ENCODE results near the gene LZTFL1. TPM values are rescaled to one million over a fixed set of nuclear protein-coding genes. Genes with fewer than 3 reads are reported as not detected.

Gene LZTFL1, protein sequence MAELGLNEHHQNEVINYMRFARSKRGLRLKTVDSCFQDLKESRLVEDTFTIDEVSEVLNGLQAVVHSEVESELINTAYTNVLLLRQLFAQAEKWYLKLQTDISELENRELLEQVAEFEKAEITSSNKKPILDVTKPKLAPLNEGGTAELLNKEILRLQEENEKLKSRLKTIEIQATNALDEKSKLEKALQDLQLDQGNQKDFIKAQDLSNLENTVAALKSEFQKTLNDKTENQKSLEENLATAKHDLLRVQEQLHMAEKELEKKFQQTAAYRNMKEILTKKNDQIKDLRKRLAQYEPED
- 32.4 TPM for polyA plus RNA-seq (2013, experiment 1 of 2)
- polyA plus RNA-seq (2013, experiment 2 of 2) = 32.4 TPM

DNA sequence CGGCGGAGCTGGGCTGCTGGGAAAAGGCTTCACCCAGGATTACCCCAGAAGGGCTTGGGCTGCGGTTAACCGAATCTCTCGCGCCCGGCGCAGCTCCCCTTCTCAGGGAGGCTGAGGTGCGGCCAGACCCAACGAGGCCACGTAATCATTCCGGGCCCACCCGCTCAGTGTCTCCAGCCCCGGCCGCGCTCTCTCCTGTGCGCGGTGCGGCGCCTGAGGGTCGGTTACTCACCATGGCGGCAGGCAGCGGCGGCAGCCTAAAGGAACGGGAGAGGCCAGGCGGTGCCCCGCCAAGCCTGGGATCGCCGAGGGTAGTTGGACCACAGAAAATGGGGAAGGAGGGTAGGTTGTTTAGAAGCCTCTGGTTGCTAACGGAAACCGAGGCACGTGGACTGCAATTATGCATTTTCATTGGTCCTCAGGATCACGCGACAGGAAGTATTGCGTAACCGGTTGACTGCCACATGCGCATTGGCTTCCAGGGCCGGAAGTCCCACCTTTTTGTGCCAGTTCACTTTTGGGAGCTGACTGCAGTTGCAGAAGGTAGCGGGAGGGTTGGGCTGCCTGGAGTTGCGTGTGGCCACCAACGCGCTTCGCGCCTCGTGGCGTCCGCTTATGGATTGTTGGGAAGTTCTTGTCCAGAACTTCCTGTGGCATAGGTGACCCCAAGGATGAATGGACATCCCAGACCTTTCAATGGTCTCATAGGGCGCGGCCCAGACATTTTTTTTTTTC is at the start of gene LZTFL1:
Gene LZTFL1 (minus strand): TSS at position 363 of the 735 bp plus-strand sequence. CDS start 128 bp downstream, at position 235.
- H3K4me2 ChIP-seq (ENCODE audit: low read length, poor library complexity, severe bottlenecking) = peak within 1 kb of the TSS; percentile 89
- H2AK5ac ChIP-seq (ENCODE audit: low read length, severe bottlenecking) = no peak within 1 kb of the TSS
- H3K27ac ChIP-seq (ENCODE audit: low read length, poor library complexity, severe bottlenecking) = peak within 1 kb of the TSS; percentile 9
- peak; percentile 98 for DNase-seq
- peaks cover 12 to 13% of the 10 kb centered on the region in 2 experiments for H3K27me3 ChIP-seq (ENCODE audit: control insufficient read depth in 1 of 2, insufficient read depth in 1 of 2, low read length in 2 of 2)
- WGBS = 5% methylated on average over 49 of the region's 49 CpGs
- no peak within 1 kb of the TSS for H2BK5ac ChIP-seq (ENCODE audit: low read depth, low read length, poor library complexity, severe bottlenecking)
- peak within 1 kb of the TSS in 1 of 2 experiments; percentile 56 for H3K14ac ChIP-seq (ENCODE audit: low read length in 2 of 2)
- peak within 1 kb of the TSS; percentile 98 for H2AFZ ChIP-seq (ENCODE audit: low read depth, low read length)
- H3K18ac ChIP-seq (ENCODE audit: low read depth in 1 of 2, low read length in 2 of 2) = peak within 1 kb of the TSS; percentile 58 to 73
- H3K9ac ChIP-seq (ENCODE audit: low read length) = peak within 1 kb of the TSS; percentile 97
- H3K4me3 ChIP-seq (ENCODE audit: insufficient read depth in 1 of 2, low read depth in 1 of 2, low read length in 2 of 2) = peak within 1 kb of the TSS; percentile 92 to 93
- H4K91ac ChIP-seq (ENCODE audit: low read length) = peak within 1 kb of the TSS; percentile 22
- H4K8ac ChIP-seq (ENCODE audit: low read length) = peak within 1 kb of the TSS; percentile 90
- peak within 1 kb of the TSS in 1 of 2 experiments; percentile 46 for H3K23ac ChIP-seq (ENCODE audit: low read length in 2 of 2)
- peaks cover 2% of the 10 kb centered on the region for H3K4me1 ChIP-seq (ENCODE audit: control insufficient read depth, insufficient read depth, low read depth, low read length)
- no peak within 1 kb of the TSS for H2BK15ac ChIP-seq (ENCODE audit: low read depth, poor library complexity, severe bottlenecking)
- H3K4ac ChIP-seq (ENCODE audit: low read depth in 1 of 2, low read length in 2 of 2) = peak within 1 kb of the TSS; percentile 24 to 71
- H3K79me1 ChIP-seq (replicated peaks; ENCODE audit: low read length, poor library complexity, severe bottlenecking) = peaks cover 14% of the 10 kb centered on the region
- H3K36me3 ChIP-seq (ENCODE audit: control insufficient read depth in 1 of 2, insufficient read depth in 2 of 2, low read depth in 1 of 2, low read length in 2 of 2) = peaks cover 0 to 8% of the 10 kb centered on the region in 2 experiments
- H3K9me3 ChIP-seq (ENCODE audit: control insufficient read depth, low read length) = no peaks in the 10 kb centered on the region
- no peak within 1 kb of the TSS for H2BK12ac ChIP-seq (ENCODE audit: low read length in 2 of 2)
- H2BK120ac ChIP-seq (ENCODE audit: low read depth, low read length) = no peak within 1 kb of the TSS

DNA sequence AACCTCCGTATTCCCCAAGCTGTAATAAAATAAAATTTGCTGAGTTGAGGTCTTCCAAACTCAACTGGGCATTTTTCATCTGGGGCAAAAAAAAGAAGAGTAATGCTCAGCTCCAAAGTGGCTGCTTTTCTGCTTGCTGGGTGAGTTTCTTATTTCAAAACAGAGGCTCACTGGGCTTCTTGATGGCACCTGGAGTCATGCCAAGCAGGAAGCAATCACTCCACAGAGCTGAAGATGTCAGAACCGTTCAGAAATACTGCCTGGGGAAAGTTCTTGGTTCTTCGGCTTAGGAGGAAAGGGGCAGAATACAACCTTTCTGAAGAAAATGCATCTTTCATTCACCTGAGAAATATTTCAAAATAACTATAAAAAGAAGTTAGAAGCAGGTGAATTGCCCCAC is 48.5 kb upstream of the LZTFL1 start:
- no peak overlapping the region for H4K91ac ChIP-seq (ENCODE audit: low read length)
- no peak overlapping the region for H2BK5ac ChIP-seq (ENCODE audit: low read depth, low read length, poor library complexity, severe bottlenecking)
- H3K36me3 ChIP-seq (ENCODE audit: control insufficient read depth in 1 of 2, insufficient read depth in 2 of 2, low read depth in 1 of 2, low read length in 2 of 2) = no peaks in the 10 kb centered on the region
- H2BK120ac ChIP-seq (ENCODE audit: low read depth, low read length) = no peak overlapping the region
- 17% methylated on average over 1 of the region's 3 CpGs for WGBS
- H3K4me1 ChIP-seq (ENCODE audit: control insufficient read depth, insufficient read depth, low read depth, low read length) = no peaks in the 10 kb centered on the region
- H3K9me3 ChIP-seq (ENCODE audit: control insufficient read depth, low read length) = no peaks in the 10 kb centered on the region
- no peak overlapping the region for H3K9ac ChIP-seq (ENCODE audit: low read length)
- no peak overlapping the region for H3K27ac ChIP-seq (ENCODE audit: low read length, poor library complexity, severe bottlenecking)
- no peak overlapping the region for H2BK15ac ChIP-seq (ENCODE audit: low read depth, poor library complexity, severe bottlenecking)
- no peak overlapping the region for H3K4me3 ChIP-seq (ENCODE audit: insufficient read depth in 1 of 2, low read depth in 1 of 2, low read length in 2 of 2)
- H3K4me2 ChIP-seq (ENCODE audit: low read length, poor library complexity, severe bottlenecking) = no peak overlapping the region
- no peak overlapping the region for H3K18ac ChIP-seq (ENCODE audit: low read depth in 1 of 2, low read length in 2 of 2)
- no peak overlapping the region for H3K4ac ChIP-seq (ENCODE audit: low read depth in 1 of 2, low read length in 2 of 2)
- H3K27me3 ChIP-seq (ENCODE audit: control insufficient read depth in 1 of 2, insufficient read depth in 1 of 2, low read length in 2 of 2) = peaks cover 2 to 11% of the 10 kb centered on the region in 2 experiments
- H2AK5ac ChIP-seq (ENCODE audit: low read length, severe bottlenecking) = no peak overlapping the region
- no peak overlapping the region for H3K23ac ChIP-seq (ENCODE audit: low read length in 2 of 2)
- no peak overlapping the region for H2AFZ ChIP-seq (ENCODE audit: low read depth, low read length)
- no peaks in the 10 kb centered on the region for H3K79me1 ChIP-seq (replicated peaks; ENCODE audit: low read length, poor library complexity, severe bottlenecking)
- H4K8ac ChIP-seq (ENCODE audit: low read length) = no peak overlapping the region
- H3K14ac ChIP-seq (ENCODE audit: low read length in 2 of 2) = no peak overlapping the region
- no peak for DNase-seq
- H2BK12ac ChIP-seq (ENCODE audit: low read length in 2 of 2) = no peak overlapping the region

DNA sequence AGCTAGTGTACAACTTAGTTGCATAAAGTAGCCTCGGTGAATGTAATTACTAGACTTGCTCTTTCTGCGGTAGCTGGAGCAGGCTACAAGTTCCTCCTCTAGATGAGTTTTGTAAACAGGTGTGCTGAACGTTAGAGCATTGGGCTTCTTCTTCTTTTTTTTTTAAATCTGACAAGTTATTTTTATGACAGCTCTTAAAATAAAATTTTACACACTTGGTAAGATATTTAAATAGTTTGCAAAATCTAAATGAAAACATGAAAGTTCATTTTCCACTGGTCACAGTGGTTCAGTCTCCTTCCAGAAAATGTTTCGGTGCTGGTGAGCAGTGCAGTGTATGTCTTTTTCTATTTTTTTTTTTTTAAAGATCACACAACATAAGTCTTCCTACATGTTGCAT is 47.4 kb upstream of the LZTFL1 start:
- H3K18ac ChIP-seq (ENCODE audit: low read depth in 1 of 2, low read length in 2 of 2) = no peak overlapping the region
- no peak overlapping the region for H3K14ac ChIP-seq (ENCODE audit: low read length in 2 of 2)
- no peak overlapping the region for H3K23ac ChIP-seq (ENCODE audit: low read length in 2 of 2)
- no peak overlapping the region for H3K4me2 ChIP-seq (ENCODE audit: low read length, poor library complexity, severe bottlenecking)
- H2AFZ ChIP-seq (ENCODE audit: low read depth, low read length) = no peak overlapping the region
- H2BK120ac ChIP-seq (ENCODE audit: low read depth, low read length) = no peak overlapping the region
- no peaks in the 10 kb centered on the region for H3K36me3 ChIP-seq (ENCODE audit: control insufficient read depth in 1 of 2, insufficient read depth in 2 of 2, low read depth in 1 of 2, low read length in 2 of 2)
- no peak overlapping the region for H2BK5ac ChIP-seq (ENCODE audit: low read depth, low read length, poor library complexity, severe bottlenecking)
- no peak overlapping the region for H3K27ac ChIP-seq (ENCODE audit: low read length, poor library complexity, severe bottlenecking)
- H3K4me3 ChIP-seq (ENCODE audit: insufficient read depth in 1 of 2, low read depth in 1 of 2, low read length in 2 of 2) = no peak overlapping the region
- no peak overlapping the region for H3K9ac ChIP-seq (ENCODE audit: low read length)
- H4K91ac ChIP-seq (ENCODE audit: low read length) = no peak overlapping the region
- 100% methylated on average over 2 of the region's 4 CpGs for WGBS
- H3K4ac ChIP-seq (ENCODE audit: low read depth in 1 of 2, low read length in 2 of 2) = no peak overlapping the region
- peaks cover 12 to 13% of the 10 kb centered on the region in 2 experiments for H3K27me3 ChIP-seq (ENCODE audit: control insufficient read depth in 1 of 2, insufficient read depth in 1 of 2, low read length in 2 of 2)
- no peak overlapping the region for H2BK12ac ChIP-seq (ENCODE audit: low read length in 2 of 2)
- H3K79me1 ChIP-seq (replicated peaks; ENCODE audit: low read length, poor library complexity, severe bottlenecking) = no peaks in the 10 kb centered on the region
- H2AK5ac ChIP-seq (ENCODE audit: low read length, severe bottlenecking) = no peak overlapping the region
- H4K8ac ChIP-seq (ENCODE audit: low read length) = no peak overlapping the region
- no peak overlapping the region for H2BK15ac ChIP-seq (ENCODE audit: low read depth, poor library complexity, severe bottlenecking)
- no peaks in the 10 kb centered on the region for H3K4me1 ChIP-seq (ENCODE audit: control insufficient read depth, insufficient read depth, low read depth, low read length)
- no peak for DNase-seq
- H3K9me3 ChIP-seq (ENCODE audit: control insufficient read depth, low read length) = no peaks in the 10 kb centered on the region
